Posterior vena cava (tissue), 2 donors: ENCODE results near the gene ZNF778. TPM values are rescaled to one million over a fixed set of nuclear protein-coding genes. Genes with fewer than 3 reads are reported as not detected.

Experiments
- DNase-seq: peaks from one replicate; pipeline ENCODE4 v3.0.0-alpha.2; 2020; ENCODE audit warnings: low spot score
- intact Hi-C, 2 donors: fragments of 100-400 bp; cut with DNase I; formaldehyde crosslinking; loops; one replicate each; pipeline versions ENCODE4 v1.14.1 to v1.14.2; 2022 to 2023
- long read RNA-seq, 2 donors: library from polyadenylated mRNA; unstranded; transcript quantifications; one replicate each; pipeline ENCODE4 v2.0.0, GENCODE V29; 2020 to 2021
- total RNA-seq, 2 donors: library from RNA; stranded (reverse); fragmentation: NEBNext Ultra II Directional; extraction: Animal tissue kit (Norgen Biotek cat#: 25700); gene quantifications; one replicate each; pipeline ENCODE4 v1.2.1, GENCODE V29; 2021
- donor health status: DM: yes; HTN: yes; CAD: no.
- donor health status: DM: yes; HTN: yes; CAD: no.

ZNF778 gene
- 1 to 10 TPM; 8.4 to 9.3 TPM for total RNA-seq
- long read RNA-seq, donor 1, partial matches to known transcripts, result 1 of 1 reads
- long read RNA-seq, donor 1, other reads (novel, unspliced or antisense), result 0 of 1 reads
- long read RNA-seq, donor 2, transcript ZNF778-202 (7 exons, 3,608 nt), result major isoform, 5 of 8 reads
- long read RNA-seq, donor 2, partial matches to known transcripts, result 0 of 8 reads
- long read RNA-seq, donor 2, other reads (novel, unspliced or antisense), result 3 of 8 reads

DNA sequence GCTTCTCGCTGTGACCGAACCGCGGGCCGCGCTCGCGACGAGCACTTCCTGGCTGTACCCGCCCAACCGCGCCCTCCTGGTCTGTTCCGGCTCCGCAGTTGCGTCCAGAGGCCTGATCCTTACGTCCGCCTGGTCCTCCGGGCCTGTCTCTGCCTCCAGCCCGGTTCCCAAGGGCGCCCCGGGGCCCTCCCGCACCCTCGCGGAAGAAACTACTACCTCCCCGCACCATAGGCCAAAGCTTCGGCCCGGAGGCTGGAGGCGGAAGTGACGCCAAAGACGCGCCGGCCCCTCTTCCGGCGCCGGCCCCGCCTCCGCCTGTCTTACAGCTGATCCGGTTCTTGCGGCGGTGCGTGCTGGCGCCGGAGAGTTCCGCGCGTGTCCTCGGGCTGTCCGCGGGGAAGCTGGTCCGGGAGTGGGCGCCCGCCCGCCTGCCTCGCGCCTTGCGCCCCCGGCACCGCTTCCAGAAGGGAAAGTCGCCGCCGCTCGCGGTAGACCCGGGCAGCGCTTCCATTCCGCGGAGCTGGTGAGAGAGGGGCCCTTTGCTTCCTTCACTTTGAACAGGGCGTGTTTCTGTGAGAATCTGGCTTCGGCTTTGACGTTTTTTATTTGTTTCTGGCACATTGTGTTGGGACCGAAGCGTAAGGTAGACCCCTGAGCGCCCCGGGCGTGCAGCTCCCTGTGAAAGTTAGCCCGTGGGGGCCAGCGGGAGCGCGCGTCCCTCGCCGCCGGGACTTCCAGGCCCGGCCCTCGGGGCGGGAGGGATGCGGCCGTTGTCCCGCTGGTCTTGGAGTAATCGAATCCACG lies at the start of gene ZNF778:
Gene ZNF778, plus strand, starts transcription at position 316 of the 804 bp plus-strand sequence. CDS start 3,425 bp downstream, outside the sequence.
- intact Hi-C loops, result loop anchor here (10.0 kb wide), 1 partner anchor 273 kb away; no protein-coding TSS in a partner anchor
- DNase-seq, result peak; percentile 95

DNA sequence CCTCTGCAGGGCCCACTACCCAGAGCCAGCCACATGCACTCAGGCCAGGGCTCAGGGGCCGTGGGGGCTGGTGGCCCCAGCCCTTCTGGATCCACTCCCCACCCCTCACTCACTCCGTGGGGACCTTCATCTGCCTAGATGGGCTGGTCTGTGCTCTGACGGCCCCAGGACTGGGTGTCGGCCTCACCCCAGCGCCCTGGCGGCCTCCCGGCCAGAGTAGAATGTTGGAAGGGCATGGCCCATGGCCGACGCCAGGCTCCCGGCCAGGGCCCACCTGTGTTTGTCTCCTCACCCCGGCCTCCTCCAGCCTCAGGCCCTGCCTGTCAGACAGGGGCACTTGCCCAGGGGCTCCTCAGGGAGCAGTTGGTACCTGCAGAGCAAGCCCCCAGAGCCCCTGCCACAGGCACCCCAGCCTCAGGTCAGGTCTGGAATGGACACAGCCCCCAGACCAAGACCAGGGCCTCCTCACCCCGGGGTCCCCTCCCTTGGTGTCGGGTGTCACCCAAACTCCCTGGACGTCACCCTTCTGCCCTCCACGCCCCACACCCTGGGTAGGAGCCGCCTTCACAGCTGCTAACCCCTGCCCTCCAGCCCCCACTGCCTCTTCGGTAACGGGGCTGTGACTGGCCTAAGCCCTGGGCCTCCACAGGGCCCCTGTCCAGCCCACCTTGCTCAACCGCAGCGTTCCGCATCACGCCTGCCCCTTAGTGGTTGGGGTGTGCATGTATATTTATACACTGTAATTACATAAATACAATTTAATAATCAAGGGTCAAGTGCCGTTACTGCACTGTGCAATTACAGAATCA lies 48.9 kb upstream of the ZNF778 start:
- no peak for DNase-seq
- intact Hi-C loops, result loop anchor here (1.0 to 10.0 kb wide), 3 partner anchors 47 to 434 kb away; no protein-coding TSS in a partner anchor

DNA sequence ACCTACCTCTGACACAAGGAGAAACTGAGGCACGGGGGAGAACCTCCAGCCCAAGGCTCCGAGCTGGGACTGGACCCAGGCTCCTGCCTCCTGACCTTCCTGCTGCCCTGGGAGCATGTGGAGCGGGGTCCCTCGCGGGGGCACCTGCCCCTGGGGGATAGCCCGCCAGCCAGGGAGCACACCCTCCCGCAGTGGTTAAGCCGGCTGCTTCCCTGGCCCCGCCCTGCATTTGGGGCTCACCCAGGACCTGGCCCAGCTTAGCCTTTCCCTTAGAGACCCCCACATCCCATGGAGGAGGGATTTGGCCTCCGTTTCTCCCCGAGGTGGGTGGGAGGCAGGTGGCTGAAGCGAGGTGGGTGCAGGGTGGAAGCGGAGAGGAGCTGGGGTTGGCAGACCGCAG lies 47.7 kb upstream of the ZNF778 start:
- intact Hi-C loops, result loop anchor here in 1 of 2 donors (10.0 kb wide), 2 partner anchors 235 to 435 kb away; no protein-coding TSS in a partner anchor
- DNase-seq, result no peak

DNA sequence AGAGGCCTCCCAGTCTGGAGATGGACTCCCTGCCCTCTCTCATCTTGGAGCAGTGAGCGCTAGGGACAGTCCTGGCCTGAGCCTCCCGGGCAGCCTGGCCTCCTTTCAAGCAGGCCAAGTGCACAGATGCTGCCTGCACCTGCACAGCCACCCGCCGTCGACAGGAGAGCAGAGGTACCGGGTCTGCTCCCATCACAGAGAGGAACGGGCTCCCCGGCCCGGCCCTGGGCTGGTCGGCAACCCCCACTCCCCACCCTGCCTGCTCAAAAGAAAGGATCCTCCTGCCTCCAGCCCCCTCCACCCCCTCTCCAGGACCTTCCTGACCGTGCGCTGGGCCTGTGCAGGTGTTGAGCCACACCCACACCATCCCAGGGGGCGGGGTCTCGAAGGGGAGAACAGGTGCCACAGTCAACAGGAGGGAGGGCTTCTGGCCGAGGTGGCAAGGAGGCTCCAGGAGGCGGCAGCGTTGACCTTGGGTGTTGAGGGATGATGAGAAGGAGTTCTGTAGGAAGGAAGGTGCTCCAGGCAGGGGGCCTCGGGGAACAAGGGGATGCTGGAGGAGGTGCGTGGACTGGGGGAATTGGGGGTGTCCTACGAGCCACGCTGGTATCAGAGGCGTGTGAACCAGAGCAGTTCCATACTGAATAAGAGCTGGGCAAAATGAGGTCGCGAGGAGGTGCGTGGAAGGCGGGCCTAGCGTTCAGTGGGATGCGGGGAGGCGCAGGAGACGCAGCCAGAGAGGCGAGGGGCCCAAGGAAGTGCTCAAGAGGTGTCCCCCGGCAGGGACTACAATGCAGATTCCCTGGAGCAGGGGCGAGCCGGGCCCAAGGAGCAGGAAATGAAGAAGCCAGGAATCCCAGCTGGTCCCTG lies 46.9 kb upstream of the ZNF778 start:
- DNase-seq, result no peak
- intact Hi-C loops, result no loop called here

DNA sequence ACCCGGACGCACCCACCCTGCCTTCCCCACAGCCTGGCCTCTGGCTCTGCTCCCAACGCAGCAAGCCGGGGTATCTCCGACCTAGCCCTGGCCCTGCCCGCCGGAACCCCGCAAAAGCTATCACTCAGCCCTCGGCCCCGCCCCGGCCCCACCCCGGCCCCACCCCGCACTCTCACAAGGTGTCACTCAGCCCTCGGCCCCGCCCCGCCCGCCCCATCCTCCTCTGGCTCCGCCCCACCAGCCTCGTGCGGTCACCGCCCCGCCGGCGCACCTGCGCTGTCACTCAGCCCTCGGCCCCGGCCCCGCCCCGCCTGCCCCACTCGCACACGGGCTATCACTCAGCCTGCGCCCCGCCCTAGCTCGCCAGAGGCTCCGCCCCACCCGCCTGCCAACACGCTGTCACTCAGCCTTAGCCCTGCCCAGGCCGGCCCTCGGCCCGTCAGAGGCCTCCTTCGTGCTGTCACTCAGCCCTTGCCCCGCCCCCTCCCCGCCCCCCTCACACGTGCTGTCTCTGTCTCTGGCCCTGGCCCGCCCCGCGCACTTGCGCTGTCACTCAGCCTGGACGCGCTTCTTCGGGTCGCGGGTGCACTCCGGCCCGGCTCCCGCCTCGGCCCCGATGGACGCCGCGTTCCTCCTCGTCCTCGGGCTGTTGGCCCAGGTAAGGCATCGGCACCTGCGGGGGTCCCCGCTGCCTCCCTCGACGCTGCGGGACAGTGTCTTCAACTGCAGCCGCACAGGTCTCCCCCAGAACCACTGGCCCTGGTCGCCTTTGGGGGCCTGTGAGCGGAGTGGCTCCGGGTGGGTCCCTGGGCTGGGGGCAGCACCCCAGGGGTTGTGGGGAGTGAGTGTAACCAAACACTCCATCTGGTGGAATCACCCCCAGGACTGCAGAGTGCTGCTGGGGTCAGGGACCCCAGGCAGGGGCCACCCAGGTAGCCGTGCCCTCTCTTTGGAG lies 46.0 kb upstream of the ZNF778 start, which contains the start of gene CDH15:
Gene CDH15, plus strand, starts transcription at position 533 of the 955 bp plus-strand sequence. Its CDS starts 84 bp downstream, at position 617.
- intact Hi-C loops, result no loop called here
- peak; percentile 96 for DNase-seq

DNA sequence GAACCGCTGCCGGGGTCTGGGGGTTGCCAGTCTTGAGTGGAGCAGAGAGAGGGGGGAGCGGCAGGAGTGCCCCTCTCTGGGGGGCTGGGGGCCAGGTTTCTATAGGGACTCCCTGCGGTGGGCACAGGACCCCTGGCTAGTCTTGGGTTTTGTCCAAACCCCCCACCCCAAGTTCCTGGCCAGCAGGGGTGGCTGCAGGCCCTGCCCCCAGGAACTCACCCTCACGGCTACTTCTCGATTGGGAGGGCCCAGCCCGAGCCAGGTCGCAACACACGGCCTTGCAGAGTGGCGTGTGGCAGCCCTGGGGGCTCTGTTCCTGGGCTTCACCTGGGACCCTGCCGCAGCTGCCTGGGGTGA lies 45.4 kb upstream of the ZNF778 start:
- intact Hi-C loops, result no loop called here
- peak; percentile 81 for DNase-seq

DNA sequence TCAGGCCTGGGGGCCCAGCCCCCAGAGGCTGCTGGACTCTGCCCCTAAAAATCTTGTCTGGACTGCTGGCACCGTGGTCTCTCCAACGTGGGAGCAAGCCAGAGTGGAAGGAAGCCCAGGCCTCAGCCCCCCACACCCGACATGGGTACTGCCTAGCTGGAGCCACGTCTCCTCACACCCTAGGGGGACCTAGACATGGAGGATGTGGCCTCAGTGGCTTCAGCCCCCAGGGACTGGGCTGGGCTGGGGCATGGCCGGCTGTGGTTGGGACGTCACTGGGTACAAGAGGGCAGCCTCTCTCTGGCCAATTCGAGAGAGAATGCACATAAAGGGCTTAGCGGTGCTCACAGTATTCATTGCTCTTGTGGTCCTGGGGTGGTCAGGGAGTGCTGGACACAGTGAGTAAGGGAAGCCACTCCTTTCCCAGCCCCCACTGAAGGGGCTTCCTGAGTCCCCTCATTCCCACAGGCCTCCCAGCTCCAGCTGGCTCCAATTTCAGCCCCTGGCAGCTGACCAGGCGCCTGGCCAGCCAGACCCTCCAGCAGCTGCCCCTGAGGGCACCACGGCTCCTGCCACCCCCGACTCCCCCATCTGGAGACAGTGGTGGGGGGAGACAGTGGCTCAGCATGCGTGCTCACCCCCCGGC lies 44.9 kb upstream of the ZNF778 start:
- intact Hi-C loops, result no loop called here
- no peak for DNase-seq

DNA sequence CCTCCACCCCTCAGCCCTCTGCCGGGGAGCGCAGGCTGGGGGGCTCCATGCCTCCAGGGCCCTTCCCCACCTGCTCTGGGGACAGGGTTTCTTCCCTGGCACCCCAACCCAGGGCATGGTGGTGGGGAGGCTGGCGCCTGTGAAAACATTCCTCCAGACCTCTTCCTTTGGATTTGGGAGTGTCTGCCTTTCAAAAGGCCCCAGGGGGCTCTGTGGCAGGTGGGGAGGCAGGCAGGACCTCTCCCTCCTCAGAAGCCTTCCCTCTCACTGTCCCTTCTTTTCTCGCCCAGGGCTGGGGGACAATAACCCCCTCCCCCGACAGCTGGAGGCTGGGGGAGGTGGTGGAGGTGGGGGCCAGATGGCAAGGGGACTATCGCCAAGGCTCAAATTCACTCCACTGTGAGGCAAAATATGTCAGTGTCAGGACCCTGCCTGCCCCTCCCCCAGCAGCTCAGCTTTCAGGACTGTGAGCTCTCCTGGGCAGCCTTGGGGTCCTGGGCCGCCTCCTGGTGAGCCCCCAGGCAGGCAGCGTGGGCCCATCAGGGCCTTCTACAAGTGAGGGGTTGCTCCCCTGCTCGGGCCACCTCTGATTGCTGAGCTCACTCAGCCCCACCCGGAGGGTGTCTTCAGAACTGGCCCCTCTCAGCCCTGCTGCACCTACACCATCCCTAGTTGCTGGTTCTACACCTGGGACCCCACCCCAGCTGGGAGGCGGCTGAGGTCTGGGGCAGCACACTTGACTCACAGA lies 44.2 kb upstream of the ZNF778 start:
- intact Hi-C loops, result no loop called here
- no peak for DNase-seq

DNA sequence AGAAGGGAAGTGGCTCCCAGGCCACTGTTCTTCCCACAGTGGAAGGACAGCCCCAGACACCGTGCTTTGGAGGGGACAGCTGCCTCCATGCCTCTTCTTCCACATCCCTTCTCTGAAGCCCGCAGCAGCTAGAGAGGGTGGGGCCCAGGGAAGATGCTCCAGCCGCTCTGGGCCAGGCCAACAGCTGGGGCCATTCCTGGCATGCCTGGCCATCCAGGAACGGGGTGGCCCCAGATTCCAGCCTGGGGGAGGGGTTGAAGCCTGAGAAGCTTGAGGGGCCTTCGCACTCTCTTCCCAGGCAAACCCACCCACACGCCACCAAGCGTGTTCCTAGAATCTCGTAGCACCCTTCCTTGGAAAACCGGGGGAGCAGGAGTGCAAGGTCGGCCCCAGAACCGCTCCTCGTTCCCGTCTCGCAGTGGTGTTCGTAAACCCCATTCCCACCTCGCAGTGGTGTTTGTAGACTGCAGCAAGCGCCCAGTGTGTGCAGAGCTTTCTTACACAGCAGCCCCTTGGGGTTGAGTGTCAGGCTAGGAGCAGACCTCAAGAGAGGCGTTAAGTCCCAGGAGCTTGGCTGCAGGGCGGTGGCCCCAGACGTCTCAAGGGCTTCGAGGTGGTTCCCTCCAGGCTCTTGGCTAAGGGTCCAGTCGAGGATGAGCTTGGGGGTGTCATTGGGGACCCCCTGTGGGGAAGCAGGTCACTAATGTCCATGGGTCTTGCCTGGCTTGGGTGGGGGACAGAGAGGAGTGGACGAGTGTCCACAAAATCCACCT lies 43.3 kb upstream of the ZNF778 start:
- intact Hi-C loops, result no loop called here
- DNase-seq, result no peak

DNA sequence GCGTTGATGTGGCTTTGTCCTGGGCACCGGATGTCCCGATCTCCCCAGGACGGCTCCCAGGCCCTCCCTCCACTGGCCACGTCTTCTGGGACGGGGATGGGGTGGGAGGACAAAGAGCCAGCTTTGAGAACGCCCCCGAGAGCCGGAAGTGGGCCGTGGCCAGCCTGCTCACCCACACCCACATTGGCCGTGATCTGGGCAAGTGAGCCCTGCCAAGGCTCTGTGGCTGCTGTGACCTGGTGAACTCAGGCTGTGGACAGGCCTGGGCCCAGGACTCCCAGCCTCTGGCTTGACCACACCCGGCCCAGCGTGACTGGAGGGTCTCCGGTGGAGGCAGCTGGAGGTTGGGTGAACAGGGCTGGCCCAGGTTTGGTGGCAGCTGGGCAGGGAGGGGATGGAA lies 42.6 kb upstream of the ZNF778 start:
- intact Hi-C loops, result no loop called here
- no peak for DNase-seq

DNA sequence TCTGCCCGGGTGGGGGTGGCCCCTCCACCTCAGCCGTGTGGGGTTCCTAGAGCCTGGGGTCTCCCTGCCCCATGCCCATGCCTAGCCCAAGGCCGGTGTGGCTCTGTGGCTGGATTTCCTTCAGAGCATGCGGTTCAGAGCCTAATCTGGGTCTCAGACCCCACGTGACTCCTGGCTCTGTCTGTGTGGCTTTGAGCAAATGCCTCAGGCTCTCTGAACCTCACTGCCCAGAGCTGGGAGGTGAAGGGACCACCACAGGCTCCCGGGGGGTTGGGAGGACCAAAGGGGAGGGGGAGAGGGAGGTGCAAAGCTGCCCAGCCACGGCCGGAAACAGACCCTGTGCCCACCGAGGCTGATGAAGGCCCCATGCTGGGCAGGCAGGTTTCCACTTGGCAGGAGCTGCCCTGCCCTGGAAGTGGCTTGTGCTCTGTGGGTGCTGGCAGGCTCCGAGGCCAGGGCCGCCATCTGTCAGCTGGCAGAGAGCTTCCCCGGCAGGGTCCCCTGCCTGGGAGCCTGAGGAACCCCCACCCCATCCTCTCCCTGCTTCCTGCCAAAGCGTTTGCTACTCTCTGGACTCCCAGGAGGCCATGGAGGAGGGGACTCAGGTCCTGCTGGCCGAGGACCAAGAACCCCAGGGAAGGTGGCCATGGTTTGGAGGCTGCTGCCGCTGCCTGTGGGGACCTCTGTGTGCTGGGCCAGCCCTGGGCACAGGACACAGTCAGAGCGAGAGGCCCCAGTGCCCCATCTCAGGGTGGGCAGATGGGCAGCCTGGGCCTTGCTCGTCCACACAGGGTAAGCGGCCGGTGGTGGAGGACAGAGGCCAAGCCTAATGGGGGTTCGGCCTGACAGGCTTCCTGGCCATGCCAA lies 42.0 kb upstream of the ZNF778 start:
- intact Hi-C loops, result no loop called here
- no peak for DNase-seq

DNA sequence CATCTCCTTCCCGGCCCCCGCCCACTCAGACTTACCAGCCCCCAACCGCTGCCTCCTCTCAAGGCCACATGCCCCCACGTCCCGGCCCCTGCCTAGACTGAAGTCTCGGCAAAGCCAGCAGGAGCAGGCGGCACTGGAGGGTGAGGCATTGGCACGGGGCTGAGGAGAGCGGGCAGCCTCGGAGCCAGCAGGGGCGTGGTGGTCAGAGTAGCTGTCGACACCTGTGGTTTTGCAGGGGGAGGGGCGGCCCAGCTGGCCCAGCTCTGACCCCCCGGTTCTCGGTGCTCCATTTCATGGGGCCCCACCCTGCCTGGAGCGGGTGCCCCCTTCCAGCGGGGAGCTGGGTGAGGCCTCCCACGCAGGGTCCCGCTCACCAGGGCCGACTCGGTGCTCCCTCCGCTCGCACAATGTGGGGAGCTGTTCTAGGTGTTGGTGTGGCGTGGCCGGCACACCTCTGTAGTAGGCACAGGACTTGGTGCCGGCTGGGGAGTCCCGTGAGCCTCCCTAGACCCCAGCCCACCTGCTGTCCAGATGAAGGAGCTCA lies 41.3 kb upstream of the ZNF778 start:
- intact Hi-C loops, result no loop called here
- DNase-seq, result no peak

DNA sequence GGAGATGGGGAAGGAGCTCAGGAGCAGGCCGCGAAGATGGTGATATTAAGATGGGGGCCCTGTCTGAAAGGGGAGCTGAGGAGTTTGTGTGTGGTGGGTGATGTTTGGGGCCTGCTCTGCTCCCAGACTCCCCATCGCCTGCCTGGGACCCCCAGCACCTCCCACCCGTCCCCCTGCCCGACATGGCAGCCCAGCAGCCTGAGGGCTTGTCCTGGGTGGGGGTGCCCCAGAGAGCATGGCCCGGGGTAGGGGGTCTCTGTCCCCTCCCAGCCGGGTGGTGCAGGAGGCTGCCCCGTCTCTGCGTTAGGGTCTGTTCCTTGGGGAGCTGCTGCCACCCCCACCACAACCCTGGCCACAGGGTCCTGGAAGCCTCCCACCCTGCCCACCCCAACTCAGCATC lies 40.8 kb upstream of the ZNF778 start:
- intact Hi-C loops, result no loop called here
- DNase-seq, result no peak

DNA sequence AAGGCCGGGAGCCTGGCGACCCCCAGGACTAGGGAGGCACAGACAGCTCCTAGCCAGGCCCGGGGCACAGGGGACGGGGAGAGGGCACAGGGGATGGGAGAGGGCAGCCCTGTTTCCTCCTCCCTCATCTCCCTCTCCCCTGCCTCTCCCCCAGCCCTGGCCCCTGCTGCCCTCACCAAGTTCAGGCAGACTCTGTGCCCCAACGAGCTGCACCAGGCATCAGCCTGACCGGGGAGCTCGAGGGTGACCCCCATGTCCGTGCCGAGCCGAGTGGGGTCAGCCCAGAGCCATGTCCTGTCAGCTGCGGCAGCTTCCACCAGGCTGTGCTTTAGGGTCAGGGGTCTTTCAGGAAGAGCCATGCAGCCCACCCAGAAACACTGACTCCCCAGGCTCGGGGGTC lies 40.0 kb upstream of the ZNF778 start:
- no peak for DNase-seq
- intact Hi-C loops, result no loop called here
